Suprapubic skin (tissue), 4 donors: ENCODE measurements around the gene MIB2.

Source experiments
- EP300 ChIP-seq: sonication (generic); formaldehyde crosslinking; IDR thresholded peaks from one replicate; pipeline ENCODE4 v1.6.1; 2017; ENCODE audit warnings: antibody characterized with exemption
- POLR2A ChIP-seq, 2 donors: fragments of 450-650 bp; IDR thresholded peaks; one replicate each; pipeline ENCODE4 v1.6.1; 2017; ENCODE audit warnings: antibody characterized with exemption in 2 of 2, mild to moderate bottlenecking in 2 of 2, moderate library complexity in 2 of 2
- POLR2AphosphoS5 ChIP-seq, 3 donors: sonication (generic); formaldehyde crosslinking; IDR thresholded peaks; one replicate each; pipeline ENCODE4 v1.6.1; 2017; ENCODE audit warnings: antibody characterized with exemption in 3 of 3
- TF ChIP-seq, protein P1 (sequence below), 2 donors: fragments of 200-600 bp in 1 of 2; fragments of 450-650 bp in 1 of 2; sonication (generic) in 1 of 2; IDR thresholded peaks; one replicate each; pipeline ENCODE4 v1.5.1; 2016 to 2019; ENCODE audit warnings: antibody characterized with exemption in 2 of 2, mild to moderate bottlenecking in 1 of 2, moderate library complexity in 1 of 2

DNA sequence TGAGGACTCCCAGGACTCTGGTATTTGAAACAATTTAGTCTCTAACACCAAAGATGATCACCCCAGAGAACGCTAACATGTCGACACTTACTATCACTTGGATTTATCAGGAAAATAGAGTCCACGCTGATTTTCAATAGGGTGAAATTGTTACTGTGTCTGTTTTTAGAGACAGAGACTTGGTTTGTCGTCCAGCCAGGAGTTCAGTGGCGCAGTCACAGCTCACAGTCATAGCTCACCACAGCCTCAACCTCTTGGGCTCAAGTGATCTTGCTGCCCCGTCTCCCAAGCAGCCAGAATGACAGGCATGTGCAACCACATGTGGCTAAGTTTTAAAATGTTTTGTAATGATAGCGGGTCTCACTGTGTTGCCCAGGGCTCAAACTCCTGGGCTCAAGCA lies 46.0 kb upstream of the MIB2 start:
- TF ChIP-seq EP300 = no peak
- TF ChIP-seq, protein P1, sequence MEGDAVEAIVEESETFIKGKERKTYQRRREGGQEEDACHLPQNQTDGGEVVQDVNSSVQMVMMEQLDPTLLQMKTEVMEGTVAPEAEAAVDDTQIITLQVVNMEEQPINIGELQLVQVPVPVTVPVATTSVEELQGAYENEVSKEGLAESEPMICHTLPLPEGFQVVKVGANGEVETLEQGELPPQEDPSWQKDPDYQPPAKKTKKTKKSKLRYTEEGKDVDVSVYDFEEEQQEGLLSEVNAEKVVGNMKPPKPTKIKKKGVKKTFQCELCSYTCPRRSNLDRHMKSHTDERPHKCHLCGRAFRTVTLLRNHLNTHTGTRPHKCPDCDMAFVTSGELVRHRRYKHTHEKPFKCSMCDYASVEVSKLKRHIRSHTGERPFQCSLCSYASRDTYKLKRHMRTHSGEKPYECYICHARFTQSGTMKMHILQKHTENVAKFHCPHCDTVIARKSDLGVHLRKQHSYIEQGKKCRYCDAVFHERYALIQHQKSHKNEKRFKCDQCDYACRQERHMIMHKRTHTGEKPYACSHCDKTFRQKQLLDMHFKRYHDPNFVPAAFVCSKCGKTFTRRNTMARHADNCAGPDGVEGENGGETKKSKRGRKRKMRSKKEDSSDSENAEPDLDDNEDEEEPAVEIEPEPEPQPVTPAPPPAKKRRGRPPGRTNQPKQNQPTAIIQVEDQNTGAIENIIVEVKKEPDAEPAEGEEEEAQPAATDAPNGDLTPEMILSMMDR (IDR thresholded peaks at IDR 0.05) = no peak
- no peak for TF ChIP-seq POLR2AphosphoS5 (IDR thresholded peaks at IDR 0.05)
- no peak for TF ChIP-seq POLR2A (IDR thresholded peaks at IDR 0.05)
